GM12865 (cell line): ENCODE measurements around the gene ZNF37A.
"Not testable (repeated sequence)": the region's sequence is repeated elsewhere in the genome, so short reads cannot be mapped to it uniquely, and the experiment has no call there.

Experiments
- DNase-seq: peaks from one replicate; pipeline ENCODE4 v3.0.0; 2010; ENCODE audit warnings: low read depth
- H3K4me3 ChIP-seq: 2 replicates; pipeline ENCODE4 v1.5.1; 2011; ENCODE audit warnings: mild to moderate bottlenecking, low read depth, low read length, control low read depth
- CTCF ChIP-seq: IDR thresholded peaks from 2 replicates; pipeline ENCODE4 v1.5.1; 2011; ENCODE audit warnings: low read length, control low read depth, low read depth, inconsistent platforms; ENCODE audit not compliant: insufficient read depth; ENCODE audit errors: missing control alignments

Gene ZNF37A

GRCh38 chr10:38112159-38112558, 18.0 kb downstream of the ZNF37A start:
- no peak overlapping the region for H3K4me3 ChIP-seq
- DNase-seq: no peak
- TF ChIP-seq CTCF: no peak

GRCh38 chr10:38118072-38118807, 24.1 kb downstream of the ZNF37A start:
- peak; percentile 14 for DNase-seq
- no peak for TF ChIP-seq CTCF
- H3K4me3 ChIP-seq: no peak overlapping the region

- DNase-seq: no peak
- H3K4me3 ChIP-seq: no peak overlapping the region
Observed at GRCh38 chr10:38119038-38119437, 24.9 kb downstream of the ZNF37A start.

DNA sequence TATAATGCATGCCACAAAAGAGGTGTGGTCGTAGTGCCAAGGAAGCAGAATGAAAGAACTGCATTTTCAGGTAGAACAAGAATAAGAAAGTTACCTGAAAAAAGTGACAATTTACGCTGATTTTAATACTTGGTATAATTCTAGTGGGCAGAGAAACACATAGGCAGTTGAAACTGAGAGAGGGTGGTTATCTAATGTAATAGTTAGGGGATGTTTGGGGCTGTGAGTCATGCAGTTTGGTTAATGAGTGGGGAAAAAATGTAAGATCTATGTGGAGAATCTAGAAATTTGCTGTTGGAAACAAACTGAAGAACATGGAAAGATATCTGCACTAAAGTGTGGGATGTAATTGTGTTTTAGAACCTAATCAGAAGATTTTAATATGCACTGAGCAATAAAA, 33.7 kb downstream of the ZNF37A start:
- no peak overlapping the region for H3K4me3 ChIP-seq
- no peak for TF ChIP-seq CTCF
- DNase-seq: no peak

More at GRCh38 chr10:38119038-38119437, 24.9 kb downstream of the ZNF37A start:
- TF ChIP-seq CTCF: no peak

DNA sequence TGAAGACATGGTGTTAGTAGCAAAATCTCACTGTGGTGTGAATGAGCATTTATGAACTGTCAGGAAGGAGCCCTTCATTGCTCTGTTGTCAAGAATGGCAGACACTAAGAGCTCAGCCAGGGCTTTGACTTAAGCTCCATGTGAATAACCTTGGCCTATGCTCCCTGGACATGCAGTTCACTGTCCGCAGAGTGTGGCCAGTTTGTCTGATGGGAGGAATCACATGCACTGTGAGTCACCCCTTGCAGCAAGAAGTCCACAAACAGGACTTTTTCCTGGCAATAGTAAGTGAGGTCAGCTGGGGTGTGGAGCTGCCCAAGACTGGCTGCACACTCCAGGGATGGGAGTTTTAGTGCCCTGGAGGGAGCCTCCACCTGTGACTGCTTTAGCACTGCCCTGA, 49.5 kb downstream of the ZNF37A start:
- DNase-seq: no peak
- no peak for TF ChIP-seq CTCF
- no peak overlapping the region for H3K4me3 ChIP-seq

DNA sequence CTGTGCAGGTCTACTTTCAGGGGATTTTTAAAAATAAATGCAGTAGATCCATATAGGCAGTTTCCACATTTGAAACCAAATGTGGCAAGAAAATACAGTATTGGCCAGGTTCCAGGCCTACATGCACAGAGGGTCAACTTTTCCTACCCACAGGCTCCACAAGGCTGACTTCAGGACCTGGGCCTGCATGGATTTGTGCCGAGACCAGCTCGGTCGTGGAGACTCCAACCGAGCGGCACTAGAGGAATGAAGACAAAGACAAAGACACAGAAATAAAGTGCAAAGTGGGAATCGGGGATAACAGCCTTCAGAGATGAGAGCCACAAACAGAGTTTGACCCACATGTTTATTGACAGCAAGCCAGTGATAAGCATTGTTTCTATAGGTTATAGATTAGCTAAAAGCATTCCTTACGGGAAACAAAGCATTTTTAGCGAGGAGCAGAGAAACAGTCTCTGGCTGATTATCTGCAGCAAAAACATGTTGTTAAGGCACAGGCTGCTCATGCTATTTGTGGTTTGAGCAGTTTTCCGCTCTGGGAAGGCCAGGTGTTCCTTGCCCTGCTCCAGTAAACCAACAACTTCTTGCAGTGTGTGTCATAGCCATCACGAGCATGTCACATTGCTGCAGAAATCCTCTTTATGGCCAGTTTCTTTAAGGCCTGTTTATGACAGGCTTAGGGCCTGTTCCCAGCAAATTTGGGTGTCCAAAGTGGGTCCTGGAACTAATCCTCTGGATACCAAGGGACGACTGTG, 52.6 kb downstream of the ZNF37A start:
- no peak overlapping the region for H3K4me3 ChIP-seq
- TF ChIP-seq CTCF: no peak
- DNase-seq: no peak

DNA sequence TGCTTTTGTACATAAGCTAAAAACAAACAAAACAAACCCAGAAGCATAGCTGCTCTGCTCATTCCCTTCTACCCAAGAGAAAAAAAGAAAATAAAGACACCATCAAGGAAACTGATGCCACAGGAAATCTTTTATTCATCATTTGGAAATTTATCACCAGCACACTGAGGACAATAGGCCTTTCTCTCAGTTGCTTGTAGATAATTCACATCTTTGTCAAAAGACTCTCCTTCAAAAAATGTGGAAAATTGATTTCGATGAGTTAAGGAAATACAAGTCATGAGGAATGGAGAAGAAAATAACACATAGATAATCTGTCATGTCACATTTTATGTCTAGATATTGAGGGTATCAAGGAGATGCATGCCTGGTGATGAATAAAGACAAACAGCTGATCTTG, 53.5 kb downstream of the ZNF37A start:
- H3K4me3 ChIP-seq: no peak overlapping the region
- no peak for DNase-seq
- TF ChIP-seq CTCF: no peak

- not testable (repeated sequence) for H3K4me3 ChIP-seq, DNase-seq
Observed at GRCh38 chr10:38150891-38151463, 56.8 kb downstream of the ZNF37A start.
